Activated gamma-delta T cell (primary cell): ENCODE measurements around the gene RIPK3.

ENCODE experiments used
- DNase-seq: peaks from one replicate; lab custom pipeline; 2025; lab: John Stamatoyannopoulos, UW

Gene RIPK3

GRCh38 chr14:24304019-24304387 is 35.8 kb downstream of the RIPK3 start:
- no peak for DNase-seq

- no peak for DNase-seq
Measured at GRCh38 chr14:24300326-24300980, 39.3 kb downstream of the RIPK3 start.

- peak; percentile 87 for DNase-seq
Measured at GRCh38 chr14:24299255-24300191, 40.3 kb downstream of the RIPK3 start, which contains the start of the genes DHRS1 and NOP9. Gene DHRS1, minus strand, starts transcription at chr14:24299780. Its CDS starts 674 bp downstream, at chr14:24299106. Gene NOP9, plus strand, starts transcription at chr14:24299850. Its CDS starts 105 bp downstream, at chr14:24299955.

GRCh38 chr14:24298892-24299254 is 40.9 kb downstream of the RIPK3 start:
- no peak for DNase-seq

GRCh38 chr14:24297190-24297964 is 42.4 kb downstream of the RIPK3 start:
- DNase-seq: no peak

GRCh38 chr14:24296341-24297157 is 43.2 kb downstream of the RIPK3 start:
- DNase-seq: no peak

GRCh38 chr14:24293525-24293924 is 46.3 kb downstream of the RIPK3 start:
- DNase-seq: no peak

GRCh38 chr14:24292118-24292807 is 47.5 kb downstream of the RIPK3 start:
- DNase-seq: no peak

- DNase-seq: no peak
Measured at GRCh38 chr14:24291446-24292117, 48.2 kb downstream of the RIPK3 start.

- DNase-seq: no peak
Measured at GRCh38 chr14:24290746-24291145, 49.0 kb downstream of the RIPK3 start.

- DNase-seq: no peak
Measured at GRCh38 chr14:24289649-24290280, 50.0 kb downstream of the RIPK3 start.

- DNase-seq: no peak
Measured at GRCh38 chr14:24286996-24287395, 52.8 kb downstream of the RIPK3 start.
